SW 1271 (cell line): ENCODE measurements around the gene SPRED1.

ENCODE experiments used
- DNase-seq, 2 experiments: peaks; one replicate each; lab custom pipeline; 2025; lab: John Stamatoyannopoulos, UW

SPRED1 gene

DNA sequence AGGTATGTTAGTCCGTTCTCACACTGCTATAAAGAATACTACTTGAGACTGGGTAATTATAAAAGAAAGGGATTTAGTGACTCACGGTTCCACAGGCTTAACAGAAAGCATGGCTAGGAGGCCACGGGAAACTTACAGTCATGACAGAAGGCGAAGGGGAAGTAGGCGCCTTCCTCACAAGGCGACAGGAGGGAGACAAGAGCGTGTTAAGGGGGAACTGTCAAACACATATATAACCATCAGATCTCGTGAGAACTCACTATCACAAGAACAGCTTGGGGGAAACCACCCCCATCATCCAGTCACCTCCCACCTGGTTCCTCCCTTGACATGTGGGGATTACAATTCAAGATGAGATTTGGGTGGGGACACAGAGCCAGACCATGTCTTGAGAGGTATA is 30.4 kb downstream of the SPRED1 start:
- no peak for DNase-seq

DNA sequence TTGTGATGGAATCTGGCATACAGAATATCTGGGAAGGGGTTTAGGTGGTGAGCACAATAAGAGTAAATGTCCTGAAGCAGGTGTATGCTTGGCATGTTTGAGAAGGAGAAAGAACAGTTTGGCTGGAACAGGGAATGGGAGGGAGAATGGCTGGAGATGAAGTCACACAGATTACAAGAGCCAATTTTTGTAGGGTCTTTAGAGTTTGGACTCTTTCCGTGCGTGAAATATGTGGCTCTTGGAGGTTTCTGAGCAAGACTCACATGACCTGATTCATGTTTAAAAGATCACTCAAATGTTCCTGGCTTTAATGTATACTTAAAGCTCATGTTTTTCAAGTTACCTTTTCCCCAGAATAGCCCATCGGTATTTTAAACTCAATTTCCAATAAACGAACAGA is 32.8 kb downstream of the SPRED1 start:
- DNase-seq, result no peak

DNA sequence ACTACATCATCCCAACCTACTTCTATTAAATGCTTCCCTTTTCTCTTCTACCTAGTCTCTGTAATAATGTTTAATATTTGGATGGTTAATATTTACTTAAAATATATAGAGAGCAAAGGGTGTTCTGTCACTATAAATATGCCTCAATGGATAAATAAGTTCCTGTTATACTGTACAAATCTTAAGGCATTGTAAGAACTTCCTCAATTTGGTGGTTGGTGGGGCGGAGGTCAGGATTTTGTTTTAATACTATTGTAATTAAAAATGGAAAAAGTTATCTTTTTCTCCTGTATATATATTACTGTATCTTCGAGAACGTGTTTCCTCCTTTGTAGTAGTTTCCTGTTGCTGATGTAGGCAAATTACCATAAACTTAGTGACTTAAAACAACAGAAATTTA is 41.5 kb downstream of the SPRED1 start:
- DNase-seq, result no peak

DNA sequence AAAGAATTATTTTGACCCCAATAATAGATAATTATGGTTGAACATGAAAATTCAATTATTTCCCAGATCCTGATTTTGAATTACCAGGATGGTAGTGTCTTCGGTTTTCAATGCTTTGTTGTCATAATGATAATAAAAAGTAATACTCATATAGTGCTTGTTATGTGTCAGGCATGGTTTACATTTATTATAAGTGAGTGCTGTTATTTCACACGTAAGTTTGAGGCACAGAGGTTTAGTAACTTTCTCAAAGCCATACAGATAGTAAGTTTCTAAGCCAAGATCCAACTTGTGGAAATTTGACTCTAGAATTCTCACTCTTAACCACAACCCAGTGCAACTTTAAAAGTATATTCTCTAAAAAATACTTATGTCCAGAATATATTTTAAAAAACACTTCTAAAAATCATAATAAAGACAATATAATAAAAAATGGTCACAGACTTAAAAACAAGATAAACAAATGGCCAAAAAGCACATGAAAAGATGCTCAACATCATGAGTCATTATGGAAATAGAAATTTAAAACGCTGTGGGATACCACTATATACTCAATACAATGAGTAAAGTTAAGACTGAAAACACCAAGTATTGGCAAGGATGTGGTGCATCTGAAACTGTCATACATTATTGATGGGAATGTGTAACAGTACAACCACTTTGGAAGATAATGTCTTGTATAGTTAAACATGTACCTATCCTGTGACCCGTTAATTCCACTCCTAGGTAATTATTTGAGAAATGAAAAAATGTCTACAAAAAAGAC is 45.2 kb downstream of the SPRED1 start:
- DNase-seq, result no peak

DNA sequence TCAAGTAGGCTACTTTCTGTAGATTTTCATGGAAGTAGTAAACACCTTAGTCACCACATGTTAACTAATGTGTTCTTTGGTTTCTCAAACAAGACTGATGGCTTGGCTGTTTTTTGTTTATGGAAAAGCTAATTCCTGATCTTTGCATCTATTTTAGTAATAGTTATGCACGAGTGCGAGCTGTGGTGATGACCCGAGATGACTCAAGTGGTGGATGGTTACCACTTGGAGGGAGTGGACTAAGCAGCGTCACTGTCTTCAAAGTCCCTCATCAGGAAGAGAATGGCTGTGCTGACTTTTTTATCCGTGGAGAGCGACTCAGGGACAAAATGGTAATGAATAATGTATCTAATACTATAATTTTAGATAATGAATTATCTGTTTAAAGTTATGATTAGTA is 46.6 kb downstream of the SPRED1 start:
- DNase-seq, result no peak

DNA sequence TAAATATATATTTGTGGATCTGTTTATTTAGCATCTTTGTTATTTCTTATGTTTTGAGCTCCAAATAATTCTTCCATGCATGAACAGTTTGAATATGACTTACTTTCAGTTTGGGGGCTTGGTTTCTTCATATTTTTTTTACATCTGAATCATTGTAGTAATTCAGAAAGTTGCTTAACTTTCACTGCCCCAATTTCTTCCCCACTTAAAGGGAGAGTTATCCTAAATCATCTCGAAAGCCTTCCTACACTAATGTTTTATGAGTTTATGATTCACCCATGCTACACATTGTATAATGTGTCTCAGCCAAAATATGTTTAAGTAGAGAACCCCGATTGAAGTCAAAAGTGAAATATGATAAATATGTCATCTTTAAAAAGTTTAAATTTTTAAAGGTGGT is 47.8 kb downstream of the SPRED1 start:
- DNase-seq, result no peak

DNA sequence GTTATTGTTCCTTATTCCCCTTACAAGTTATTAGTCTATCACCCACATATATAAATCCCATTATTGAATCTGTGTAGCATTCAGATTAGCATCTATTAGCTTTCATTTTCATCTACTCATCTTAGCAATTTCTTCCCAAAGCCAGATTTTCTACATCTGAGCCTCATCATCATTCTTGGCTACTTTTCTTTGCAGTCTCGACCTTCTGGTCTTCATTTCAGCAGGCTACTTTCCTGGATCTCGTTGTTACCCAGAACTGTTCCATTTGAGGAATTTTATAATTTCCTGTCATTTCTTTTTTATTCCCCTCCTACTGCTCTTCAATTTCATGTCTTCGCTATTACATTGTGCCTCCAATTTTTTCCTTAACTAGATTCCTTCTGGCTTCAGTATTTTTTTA is 51.8 kb downstream of the SPRED1 start:
- no peak for DNase-seq

DNA sequence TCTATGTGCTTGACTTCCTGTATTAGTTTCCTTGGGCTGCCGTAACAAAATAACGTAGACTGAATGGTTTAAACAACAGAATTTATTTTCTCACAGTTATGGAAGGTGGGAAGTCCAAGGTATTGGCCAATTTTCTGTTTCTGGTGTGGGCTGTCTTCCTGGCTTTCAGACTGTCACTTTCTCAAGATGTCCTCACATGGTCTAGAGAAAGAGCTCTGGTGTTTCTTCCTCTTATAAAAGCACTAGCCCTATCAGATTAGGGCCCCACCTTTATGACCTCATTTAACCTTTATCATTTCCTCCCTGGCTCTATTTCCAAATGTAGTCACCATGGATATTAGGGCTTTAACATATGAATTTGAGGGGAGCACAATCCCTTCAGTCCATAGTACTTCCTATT is 54.6 kb downstream of the SPRED1 start:
- no peak for DNase-seq

DNA sequence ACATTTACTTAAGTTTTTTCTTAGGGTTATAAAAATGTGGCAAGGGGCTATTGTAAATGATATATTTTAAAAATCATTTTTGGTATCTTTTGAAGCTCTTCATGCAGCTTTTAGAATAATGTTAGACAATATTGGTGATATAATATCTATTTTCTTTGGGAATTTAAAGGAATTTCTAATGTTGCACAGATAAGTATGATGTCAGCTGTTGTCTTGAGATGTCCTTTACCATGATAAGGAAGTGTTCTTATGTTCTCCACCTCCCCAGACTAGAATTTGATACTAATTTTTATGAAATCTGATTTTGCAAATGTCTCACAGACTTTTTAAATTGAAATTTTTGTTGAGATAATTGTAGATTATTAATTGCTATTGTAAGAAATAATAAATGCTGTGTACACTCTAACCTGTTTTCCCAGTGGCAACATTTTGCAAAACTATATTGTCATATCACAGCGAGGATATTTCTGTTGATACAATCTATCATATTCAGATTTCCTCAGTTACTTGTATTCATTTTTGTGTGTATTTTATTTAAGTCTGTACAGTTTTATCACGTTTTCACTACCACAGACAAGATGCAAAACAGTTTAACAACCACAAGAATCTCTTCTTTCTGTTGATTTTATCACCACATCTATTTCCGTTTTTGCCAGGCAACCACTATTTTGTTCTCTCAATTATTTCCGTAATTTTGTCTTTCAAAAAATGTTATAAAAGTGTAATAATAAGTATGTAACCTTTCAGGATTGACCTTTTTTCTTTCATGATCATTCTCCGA is 55.4 kb downstream of the SPRED1 start:
- no peak for DNase-seq

DNA sequence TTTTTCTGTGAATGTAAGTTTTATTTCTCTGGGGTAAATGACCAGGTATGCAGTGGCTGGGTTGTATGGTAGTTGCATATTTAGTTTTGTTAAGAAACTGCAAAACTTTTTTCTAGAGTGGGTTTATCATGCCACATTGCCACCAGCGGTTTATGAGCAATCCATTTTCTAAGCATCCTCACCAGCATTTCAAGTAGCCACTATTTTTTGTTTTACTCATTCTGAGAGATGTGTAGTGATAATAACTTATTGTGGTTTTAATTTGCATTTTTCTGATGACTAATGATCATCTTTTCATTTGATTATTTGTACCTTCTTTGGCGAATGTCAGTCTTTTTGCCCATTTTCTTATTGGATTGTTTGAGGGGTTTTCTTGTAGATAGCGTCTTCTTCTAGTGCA is 56.2 kb downstream of the SPRED1 start:
- no peak for DNase-seq

DNA sequence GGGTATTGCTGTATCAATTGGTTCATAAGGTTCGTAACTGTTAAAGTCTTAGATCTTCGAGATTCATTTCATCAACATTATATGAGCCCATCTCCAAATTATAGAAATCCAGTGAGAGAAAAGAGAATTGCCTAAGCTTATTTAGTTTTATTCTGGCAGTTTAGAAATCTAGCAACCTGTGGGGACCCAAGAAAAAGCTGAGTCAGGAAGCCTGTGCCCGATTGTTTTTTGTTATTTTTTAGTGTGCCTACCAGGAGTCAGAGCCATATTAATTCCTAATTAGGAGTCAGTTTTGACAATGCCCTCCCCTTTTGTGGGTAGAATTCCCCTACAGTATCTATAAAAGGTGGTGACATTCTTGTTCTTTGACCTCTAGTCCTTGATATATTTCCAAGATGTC is 59.6 kb downstream of the SPRED1 start:
- DNase-seq, result no peak

DNA sequence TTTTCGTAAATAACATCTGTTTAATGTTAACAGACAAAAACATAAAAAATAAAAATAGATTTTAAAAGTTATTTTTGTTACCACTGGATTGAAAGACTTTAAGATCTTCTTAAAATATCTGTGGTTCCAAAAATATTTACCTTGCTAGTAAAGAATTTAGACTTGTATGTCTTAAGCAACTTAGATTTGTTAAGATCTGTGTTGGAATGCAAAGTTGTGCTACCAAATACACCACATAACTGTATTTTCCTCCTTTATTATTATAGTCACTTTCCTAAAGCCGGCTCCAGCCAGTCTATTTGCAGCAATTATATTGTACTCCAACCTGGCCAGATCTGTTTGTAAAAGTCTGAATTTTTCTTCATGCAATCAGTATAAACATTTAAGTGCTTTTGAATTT is 63.7 kb downstream of the SPRED1 start:
- no peak for DNase-seq

DNA sequence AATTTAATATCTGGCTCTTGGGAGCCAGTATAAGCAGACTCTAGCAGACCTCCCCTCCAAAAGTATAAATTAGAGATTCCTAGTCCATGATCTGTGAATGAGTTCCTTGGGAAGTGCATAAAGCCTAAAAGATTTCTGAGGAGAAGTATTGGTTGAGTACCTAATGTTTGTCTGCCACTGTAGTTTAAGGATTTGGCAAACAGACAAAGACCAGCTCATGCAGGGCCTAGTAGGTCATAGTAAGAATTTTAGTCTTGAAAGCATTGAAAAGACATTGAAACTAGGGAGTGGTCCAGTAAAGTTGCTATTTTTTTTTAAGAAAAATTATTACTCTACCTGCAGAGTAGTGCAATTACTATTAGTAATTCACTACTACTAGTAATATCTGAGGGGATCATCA is 67.5 kb downstream of the SPRED1 start:
- DNase-seq, result no peak

DNA sequence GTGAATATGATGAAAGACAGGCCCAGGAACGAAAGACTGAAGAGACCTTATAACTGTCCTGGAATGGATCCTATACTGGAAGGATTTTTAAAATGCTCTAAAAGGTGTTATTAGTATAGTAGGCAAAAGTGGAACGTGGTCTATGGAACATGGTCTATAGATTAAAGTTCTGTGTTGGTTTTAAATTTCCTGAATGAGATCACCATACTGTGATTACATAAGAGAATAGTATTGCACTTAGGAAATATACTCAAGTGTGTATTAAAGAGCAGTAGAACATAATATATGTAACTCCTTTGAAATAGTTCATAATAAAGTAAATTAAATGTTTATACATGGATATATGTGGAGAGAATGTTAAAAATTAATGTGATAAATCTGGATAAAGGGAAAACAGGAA is 68.2 kb downstream of the SPRED1 start:
- DNase-seq, result no peak

DNA sequence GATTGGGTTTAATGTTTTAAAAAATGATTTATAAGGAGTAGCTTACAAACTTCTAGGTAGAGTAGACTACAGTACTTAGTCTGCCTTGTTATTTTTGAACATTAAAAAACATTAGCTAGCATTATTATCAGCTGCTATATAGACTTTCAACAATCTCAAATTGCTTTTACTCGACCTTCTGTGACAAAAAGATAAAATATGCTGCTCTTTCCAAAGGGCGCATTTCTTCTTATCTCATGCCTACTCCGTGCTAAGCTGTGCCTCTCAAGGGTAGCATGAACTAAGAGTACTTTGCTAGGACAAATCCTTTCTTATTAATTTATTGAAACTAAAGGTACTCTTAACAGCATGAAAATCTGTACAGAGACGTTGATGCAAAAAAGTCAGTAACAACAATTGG is 71.3 kb downstream of the SPRED1 start:
- DNase-seq, result no peak

DNA sequence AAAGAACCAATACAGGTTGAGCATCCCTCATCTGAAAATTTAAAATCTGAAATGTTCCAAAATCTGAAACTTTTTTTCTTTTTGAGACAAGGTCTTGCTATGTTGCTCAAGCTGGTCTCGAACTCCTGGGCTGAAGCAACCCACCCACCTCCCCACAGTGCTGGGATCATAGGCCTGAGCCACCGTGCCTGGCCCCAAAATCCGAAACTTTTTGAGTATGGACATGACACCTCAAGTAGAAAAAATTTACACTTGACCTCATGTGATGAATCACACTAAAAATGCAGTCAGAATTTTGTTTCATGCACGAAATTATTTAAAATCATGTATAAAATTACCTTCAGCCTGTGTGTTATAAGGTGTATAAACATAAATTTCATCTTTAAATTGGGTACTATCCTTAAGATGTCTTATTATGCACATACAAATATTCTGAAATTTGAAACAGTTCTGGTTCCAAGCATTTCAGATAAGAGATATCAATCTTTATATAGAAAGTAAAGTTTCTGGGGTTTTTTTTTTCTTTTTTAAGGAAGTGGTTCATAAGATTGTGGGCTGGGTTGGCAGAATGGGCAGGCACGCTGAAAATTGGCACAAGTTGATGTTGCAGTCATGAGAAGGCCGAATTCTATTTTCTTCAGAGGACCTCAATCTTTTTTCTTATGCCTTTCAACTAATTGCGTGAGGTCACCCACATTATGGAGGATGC is 72.5 kb downstream of the SPRED1 start:
- no peak for DNase-seq

DNA sequence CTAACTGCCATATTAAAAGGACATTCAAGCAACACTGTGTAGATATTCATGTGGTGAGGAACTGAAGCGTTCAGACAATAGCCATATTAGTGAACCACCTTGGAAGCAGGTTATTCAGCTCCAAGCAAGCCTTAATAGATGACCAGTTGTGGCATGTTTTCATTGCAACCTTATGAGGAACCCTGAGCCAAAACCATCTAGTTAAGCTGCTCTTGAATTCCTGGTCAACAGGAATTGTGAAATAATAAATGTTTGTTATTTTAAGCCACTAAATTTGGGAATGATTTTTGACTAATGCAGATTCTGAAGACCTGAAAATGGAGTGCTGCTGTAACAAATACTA is 73.0 kb downstream of the SPRED1 start:
- DNase-seq, result no peak

DNA sequence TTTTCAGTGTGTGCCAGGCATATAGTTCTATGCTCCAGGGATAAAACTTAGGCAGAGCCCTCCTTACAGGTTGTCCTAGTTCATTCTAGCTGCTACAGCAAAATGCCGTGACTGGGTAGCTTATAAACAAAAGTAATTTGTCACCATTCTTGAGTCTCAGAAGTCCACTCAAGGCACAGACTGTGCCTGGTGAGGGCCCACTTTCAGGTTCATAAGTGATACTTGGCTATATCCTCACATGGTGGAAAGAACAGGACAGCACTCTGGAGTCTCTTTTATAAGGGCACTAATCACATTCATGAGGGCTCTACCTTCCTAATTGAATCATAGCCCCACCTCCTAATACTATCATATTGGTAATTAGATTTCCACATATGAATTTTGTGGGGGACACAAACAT is 80.1 kb downstream of the SPRED1 start:
- DNase-seq, result no peak

DNA sequence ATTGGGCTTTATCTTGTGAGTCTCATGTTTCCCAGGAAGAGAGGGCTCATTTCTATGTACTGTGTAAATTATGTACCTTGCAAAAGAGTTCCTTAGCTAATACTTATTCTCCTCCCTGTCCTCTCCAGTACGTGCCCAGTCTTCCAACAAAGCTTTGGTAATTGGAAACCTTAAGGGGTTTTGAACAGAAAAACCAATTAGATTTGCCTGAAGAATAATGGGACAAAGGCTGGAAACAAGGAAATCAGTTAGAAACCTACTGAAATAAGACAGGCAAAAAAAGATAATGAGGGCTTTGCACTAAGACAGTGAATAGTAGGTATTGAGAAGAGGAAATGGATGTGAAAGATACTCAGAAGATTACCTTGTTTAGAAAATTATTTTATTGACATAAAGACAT is 82.5 kb downstream of the SPRED1 start:
- no peak for DNase-seq

DNA sequence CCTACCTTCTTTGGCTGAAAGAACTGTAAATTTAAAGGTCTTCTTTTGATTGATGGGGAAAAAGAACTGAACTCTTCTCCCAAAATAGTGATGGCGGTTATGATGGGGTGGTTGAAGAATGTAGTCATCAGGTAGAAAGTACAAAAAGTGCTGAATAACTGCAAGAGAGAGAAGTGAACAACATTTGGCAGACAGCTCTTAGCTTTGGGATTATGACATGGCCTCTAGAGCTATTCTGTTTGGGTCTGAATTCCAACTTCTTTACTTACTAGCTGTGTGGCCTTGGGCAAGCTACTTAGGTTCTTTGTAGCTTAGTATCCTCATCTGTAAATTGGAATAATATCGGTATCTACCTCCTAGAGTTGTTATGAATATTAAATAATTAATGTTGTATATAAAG is 91.7 kb downstream of the SPRED1 start:
- DNase-seq, result no peak

DNA sequence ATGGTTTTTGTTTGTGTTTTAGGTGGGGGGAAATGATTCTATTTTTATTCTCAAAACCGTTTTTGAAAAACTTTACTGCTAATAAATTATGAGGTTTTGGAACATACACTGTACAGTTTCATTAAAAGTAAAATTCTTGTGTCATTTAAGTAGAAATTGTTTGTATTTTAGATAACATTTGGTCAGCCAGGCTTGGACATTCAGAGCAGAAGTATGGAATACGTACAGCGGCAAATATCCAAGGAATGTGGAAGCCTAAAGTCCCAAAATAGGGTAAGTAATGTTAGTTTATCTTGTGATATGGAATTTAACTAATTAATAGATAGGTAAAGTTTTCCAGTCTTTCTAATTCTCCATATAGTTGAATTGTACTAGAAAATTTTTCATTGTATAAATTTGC is 96.6 kb downstream of the SPRED1 start:
- DNase-seq, result no peak

DNA sequence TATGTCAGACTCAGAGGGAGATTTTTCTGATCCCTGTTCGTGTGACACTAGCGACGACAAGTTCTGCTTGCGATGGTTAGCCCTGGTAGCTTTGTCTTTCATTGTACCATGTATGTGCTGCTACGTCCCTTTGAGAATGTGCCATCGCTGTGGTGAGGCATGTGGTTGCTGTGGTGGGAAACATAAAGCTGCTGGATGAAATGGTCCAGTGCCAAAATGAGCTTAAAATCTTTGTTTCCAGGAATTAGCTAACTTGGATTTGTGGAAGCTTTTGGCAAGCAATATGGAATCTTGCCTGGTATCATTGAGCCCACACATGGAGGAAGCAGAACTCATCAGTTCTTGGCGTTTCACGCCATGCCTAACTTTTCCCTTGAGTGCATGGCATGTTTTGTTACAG is 98.8 kb downstream of the SPRED1 start:
- DNase-seq, result no peak

DNA sequence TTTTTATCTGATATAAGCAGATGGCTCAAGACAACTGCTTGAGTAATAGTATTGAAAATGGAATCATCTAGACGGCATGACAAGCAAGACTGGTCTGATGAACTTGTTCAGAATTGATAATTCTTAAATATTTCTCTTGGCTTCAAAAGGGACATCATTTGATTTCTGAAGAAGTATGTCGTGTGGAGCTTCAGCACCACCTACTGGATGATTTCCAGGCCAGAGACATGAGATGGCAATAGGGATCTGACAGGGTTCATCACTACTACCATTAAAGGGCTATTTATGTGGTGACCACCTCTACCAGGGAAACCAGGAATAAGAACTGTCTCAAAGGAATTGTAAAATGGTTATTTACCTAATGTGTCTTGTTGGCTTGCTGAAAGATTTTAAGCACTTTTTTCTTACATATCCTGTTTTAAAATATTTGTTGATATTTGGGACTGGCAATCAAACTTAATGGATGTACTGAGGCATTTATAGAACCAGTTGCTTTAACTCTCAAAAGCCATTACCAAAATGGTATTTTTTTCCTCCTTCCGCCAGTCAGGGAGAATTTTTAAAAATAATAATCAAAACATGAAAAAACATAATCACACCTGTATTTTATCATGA is 101.8 kb downstream of the SPRED1 start:
- peak in 1 of 2 experiments; percentile 43 for DNase-seq
